ENCODE data around the gene SKOR1.

Gene SKOR1

DNA sequence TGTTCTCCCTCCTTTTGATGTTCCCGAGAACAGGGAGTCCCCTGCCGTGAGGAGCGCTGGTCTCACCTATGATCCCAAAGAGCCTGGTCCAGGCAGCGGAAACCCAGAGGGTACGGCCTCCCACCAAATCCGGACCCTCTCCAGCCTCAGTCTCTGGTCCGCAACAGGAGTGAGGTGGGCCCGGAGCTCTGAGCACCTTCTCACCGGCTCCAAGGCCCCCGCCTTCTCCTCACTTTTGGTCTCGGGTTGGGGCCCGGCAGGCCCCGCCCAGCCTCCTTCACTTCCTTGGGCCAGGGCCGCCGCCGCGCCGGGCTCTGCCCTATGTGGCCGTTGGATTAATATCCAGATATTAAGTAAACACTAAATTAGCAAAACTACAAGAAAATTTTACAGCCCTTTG lies 5.7 kb upstream of the SKOR1 start:
- no peak for DNase-seq

DNA sequence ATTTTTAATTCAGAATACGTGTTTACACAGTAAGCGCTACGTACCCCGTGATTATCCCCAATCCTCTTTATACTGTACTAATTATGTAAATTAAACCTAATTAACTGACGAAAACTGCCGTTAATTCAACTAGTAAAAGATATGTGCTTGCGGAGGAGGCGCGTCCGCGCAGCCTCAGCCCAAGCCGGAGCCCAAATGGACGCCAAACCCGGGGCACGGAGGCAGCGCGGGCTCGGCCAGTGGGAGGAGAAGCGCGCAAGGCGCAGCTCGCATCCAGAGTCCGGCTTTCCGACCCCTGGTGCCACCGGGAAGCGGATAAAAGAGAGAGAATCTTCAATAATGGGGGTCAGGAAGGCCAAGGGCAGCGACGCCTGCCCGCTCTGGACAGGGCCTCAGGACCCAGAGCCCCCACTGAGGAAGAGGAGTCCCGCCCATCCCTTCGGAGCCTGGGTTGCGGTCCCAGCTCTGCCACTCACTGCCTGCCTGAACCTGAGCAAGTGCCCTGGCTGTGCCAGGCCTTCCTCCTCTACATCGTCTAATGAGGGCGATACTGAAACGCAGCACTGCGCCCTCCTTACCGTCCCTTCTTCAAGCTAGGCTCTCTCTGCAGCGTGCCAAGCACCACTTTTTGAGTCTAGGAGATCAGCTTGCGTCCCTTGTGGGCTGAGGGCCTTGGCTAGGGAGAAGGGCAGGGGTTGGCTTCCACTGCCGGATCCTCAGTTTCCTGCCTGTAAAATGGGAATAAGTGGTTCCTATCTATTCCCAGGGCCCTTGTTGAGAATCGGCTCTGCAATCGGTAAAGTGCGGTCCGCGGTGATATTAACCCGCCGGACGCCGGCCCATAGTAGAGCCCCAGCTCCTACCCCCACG lies 5.0 kb upstream of the SKOR1 start:
- no peak for DNase-seq

DNA sequence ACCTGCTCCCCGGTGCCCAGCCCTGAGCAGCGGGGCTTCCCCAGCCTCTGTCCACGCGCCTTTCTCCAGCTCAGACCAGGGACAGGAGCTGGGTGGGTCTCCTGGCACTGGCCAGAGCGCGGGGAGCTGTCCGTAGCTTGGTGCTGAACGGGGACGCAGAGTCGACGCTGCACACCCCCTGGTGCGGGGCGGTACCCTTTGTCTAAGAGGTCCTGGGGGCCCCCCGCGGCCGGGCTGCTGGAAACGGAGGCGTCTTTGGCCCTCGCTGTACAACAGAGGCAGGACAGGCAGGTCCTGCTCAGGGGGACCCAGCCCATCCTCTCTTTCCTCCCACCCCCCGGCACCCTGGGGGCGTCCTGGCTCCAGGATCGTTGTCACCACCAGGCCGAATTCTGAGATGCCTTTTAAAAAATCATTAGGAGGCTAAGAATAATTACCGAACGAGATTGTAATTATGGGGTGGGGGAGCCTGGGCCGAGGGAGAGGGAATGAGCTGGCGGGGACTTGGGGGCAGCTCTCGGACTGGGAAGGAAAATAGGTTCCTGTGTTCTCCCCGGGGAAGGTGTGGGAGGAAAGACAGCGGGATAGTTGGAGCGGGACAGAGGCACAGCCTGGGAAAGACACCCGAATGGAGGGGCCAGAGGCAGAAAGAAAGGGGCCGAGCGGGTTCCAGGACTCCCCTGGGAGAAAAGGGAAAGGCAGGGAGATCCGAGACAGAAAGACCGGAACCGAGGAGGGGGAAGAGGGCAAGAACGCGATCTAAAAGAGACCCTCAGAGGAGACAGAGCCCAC lies 4.1 kb upstream of the SKOR1 start:
- no peak for DNase-seq

DNA sequence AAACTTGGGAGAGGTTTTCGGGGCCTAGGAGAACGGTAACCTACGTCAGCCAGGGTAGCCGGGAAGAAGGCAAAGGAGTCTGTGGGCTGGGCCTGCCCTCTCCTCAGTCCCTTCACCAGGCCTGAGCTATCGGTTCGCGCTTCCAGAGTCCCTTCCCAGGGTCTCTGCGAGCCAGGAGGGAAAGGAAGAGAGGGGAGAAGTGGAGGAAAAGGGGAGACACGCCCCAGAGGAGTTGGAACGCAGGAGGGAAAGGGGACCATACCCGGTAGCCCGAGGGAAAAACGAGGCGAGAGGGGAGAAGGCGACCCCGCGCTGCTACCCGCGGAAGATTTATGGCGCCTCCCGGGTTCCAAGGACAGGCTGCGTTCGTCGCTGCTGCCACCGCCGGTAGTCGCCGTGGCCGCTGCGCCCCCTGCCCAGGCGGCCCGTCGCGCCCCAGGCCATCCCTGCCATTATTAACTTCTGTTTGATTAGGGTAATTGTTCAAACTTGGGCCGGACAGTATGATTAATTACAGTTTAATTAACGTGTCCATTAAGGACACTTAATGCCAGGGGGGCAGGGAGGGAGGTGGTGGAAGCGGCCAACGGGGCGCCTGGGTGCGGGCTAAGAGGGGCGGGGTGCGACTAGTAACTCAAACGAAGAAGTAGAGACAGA lies 3.4 kb upstream of the SKOR1 start:
- DNase-seq, result no peak

DNA sequence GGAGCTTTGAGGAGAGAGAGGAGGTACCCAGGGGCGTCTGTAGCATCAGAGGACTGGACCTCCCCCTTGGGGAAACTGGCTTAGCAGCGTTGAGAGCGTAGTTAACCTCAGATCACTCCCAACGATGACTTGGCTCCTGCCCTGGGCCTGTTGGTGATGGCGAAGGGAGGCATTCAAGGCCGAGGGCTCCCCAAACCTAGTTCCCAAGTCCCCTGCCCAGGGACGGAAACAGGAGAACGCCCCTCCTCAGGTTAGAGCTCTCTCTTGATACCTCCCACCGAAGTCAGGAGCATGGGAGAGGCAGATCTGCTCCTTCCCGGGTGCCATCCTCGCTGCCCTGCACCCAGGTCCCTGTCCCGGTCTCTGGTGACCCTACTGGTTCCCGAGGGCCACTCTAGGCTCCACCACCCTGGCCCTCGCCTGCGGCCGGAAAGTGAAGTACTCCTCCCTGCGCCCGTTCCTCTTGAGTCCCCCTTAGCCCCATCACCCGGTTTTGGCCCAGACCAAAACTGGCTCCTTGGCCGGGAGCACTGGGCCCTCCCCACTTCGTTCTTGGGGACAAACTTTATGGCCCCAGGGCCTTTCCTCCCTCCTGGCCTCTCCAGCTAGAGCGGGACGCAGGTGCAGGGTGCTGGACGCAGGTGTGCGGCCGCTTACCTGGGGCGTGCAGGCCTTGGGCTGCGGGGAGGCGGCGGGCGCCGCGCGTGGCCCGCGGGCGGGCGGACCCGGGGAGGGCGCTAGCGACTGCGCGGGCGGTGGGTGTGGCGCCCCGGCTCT lies 2.6 kb upstream of the SKOR1 start:
- DNase-seq, result no peak

DNA sequence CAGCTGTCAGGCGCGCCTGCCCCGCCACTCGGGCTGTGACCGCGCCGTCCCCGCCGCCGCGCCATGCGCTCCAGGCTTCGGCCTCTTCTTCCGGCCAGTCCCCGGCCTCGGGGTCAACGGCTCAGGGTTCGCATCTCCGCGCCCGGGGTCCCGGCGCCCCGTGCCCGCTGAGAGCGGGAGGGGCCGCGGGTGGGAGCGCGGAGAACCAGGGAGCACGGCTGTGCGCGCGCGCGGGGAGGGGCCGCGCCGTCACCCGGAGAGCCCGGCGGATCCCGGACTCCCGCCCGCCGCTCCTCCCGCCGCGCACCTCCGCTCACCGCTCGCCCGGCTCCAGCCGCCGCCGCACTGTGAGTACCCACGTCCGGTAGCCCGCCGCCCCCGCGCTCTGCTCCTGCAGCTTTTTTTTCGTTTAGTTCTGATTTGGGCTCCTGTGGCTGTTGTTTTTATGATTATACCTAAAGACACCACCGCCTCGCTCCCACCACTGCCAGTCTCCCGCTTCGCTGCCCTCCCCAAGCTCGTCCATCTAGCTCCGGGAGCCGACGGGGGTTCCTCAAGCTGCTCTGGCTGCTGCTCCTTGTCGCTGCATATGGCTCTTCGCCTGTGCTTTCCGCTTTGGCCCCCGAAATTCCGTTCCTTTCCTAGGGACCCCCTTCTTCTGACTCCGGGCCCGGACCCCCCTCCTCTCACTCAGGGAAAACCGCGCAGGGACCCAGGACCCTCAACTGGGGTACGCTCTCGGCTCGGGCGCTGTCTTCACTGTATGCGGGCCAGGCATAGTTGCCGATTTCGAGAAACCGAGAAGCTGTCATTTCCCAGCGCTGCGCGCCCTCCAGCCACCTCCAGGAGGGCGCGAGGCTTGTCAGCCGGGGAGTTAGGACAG lies 1.8 kb upstream of the SKOR1 start:
- no peak for DNase-seq

DNA sequence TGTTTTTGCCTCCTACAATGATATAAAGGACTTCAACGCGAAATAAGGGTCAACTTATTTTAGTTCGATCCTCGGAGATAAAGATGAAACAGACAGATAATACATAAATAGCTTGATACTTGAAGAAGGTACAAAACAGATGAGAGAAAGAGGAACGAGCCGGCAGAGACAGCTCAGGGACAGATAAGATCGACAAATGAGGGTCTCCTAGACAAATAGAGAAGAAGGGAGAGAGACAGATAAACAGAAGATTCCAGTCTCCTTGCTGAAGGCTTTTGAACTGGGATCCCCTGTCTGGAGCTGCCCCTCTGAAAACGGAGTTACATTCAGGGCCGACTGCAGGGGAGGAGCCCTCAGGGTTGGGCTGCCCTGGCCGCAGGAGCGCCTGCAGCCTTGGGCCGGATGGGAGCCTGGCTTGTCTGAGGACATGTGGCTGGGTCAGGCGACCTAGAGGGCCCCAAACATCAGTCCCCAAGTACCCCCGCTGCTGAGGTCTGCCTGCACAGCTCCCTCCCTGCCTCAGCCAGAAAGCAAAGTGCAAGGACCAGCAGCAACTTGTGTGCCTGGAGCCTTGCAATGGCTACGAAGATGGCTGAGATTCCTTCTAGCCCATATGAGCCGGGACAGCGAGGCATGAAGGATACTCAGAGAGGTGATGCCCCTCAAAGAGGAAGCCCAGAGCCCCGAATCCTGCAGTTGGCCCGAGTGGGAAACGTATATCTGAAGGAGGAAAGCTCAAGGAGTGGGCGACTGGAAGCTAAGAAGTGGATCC lies 926 bp upstream of the SKOR1 start:
- DNase-seq, result no peak

DNA sequence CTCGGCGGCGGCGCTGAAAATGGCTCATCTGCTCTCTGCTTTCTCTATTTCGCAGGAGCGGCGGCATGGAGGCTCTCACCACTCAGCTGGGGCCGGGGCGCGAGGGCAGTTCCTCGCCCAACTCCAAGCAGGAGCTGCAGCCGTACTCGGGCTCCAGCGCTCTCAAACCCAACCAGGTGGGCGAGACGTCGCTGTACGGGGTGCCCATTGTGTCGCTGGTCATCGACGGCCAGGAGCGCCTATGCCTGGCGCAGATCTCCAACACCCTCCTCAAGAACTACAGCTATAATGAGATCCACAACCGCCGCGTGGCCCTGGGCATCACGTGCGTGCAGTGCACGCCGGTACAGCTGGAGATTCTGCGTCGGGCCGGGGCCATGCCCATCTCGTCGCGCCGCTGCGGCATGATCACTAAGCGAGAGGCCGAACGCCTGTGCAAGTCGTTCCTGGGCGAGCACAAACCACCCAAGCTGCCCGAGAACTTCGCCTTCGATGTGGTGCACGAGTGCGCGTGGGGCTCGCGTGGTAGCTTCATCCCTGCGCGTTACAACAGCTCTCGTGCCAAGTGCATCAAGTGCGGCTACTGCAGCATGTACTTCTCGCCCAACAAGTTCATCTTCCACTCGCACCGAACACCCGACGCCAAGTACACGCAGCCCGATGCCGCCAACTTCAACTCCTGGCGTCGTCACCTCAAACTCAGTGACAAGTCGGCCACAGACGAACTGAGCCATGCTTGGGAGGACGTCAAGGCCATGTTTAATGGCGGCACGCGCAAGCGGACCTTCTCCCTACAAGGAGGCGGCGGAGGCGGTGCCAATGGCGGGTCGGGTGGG lies 790 bp downstream of the SKOR1 start:
- peak in 1 of 5 experiments; percentile 42 for DNase-seq

DNA sequence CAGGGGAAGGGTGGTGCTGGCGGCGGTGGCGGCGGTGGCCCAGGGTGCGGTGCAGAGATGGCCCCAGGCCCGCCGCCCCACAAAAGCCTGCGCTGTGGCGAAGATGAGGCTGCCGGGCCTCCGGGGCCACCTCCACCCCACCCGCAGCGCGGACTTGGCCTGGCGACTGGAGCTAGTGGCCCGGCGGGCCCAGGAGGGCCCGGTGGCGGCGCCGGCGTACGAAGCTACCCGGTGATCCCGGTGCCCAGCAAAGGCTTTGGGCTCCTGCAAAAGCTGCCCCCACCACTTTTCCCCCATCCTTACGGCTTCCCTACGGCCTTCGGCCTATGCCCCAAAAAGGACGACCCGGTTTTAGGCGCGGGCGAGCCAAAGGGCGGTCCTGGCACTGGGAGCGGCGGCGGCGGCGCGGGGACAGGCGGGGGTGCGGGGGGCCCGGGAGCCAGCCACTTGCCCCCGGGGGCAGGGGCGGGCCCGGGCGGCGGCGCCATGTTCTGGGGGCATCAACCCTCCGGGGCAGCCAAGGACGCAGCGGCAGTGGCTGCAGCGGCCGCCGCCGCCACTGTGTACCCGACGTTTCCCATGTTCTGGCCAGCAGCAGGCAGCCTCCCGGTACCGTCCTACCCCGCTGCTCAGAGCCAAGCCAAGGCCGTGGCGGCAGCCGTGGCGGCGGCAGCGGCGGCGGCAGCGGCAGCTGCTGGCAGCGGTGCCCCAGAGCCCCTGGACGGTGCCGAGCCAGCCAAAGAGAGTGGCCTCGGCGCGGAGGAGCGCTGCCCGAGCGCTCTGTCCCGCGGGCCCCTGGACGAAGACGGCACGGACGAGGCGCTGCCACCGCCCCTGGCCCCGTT lies 1.6 kb downstream of the SKOR1 start:
- no peak for DNase-seq

DNA sequence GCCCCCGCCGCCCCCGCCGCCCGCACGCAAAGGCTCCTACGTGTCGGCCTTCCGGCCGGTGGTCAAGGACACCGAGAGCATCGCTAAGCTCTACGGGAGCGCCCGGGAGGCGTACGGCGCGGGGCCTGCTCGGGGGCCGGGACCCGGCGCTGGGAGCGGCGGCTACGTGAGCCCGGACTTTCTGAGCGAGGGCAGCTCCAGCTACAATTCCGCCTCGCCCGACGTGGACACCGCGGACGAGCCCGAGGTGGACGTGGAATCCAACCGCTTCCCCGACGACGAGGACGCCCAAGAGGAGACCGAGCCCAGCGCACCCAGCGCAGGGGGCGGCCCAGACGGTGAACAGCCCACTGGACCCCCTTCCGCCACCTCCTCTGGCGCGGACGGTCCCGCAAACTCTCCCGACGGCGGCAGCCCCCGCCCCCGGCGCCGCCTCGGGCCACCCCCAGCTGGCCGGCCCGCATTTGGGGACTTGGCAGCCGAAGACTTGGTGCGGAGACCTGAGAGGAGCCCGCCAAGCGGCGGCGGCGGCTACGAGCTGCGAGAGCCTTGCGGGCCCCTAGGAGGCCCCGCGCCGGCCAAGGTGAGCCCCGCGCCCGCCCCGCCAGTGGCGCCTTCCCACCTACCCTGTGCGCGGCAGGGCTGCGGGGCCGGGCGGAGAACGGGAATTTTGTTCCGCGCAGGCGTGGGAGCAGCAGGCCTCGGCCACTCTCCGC lies 2.4 kb downstream of the SKOR1 start:
- no peak for DNase-seq

DNA sequence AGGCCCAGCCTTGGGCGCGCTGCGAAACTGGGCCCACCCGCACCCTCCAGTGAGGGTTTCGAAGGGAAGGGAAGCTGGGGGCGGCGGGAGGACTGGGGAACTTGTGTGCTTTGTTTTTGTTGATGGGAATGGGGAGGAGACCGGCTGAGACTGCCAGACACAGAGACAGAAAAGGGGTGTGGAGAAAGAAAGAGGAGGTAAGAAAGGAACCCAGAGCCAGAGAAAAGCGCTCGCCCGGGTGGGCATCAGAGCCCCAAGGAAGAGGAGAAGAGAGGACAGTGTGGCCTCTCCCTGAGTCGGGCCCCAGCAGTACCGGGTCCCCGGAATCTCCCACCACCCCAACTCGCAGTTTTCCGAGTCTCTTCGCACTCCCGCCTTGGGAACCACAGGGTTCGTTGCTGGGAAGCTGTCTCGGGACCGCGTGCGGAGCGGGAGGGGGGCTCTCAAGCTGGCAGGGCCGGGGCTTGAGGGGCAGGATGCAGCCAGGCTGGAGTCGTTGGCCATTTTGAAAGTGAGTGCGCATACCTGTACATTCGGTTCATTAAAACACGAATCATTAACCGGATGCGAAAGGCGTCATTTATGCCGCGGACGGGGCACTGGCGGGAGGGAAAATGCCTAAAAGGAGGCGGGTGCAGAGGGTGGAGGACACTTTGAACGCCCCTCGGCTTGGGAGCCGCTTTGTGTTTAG lies 3.1 kb downstream of the SKOR1 start:
- DNase-seq, result no peak

DNA sequence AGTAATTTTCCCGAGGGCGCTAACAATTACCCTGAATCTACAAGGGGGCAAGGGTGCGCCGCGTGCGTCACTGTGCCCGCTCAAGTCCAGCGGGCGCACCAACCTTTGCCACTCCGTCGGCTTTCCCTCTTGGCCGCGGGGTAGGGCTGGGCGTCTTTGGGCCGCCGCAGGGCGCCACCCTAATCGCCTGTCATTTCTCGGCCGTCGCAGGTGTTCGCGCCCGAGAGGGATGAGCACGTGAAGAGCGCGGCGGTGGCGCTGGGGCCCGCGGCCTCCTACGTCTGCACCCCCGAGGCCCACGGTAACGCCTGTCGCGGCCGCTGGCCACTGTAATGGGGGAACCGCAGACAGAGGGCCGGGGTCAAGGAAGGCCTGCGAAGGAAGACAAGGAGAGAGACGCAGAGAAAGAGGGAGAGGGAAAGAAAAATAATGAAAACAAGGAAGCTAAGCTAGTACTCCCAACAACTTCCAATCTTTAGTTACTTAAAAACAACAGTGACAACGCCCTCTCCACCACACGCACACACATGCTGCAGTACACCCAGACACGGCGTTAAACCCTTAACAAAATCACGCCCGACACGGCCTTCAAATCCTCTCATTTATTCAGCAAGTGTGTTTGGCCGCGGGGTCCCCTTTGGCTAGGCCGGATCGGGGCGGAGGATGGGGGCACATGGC lies 3.8 kb downstream of the SKOR1 start:
- DNase-seq, result no peak

DNA sequence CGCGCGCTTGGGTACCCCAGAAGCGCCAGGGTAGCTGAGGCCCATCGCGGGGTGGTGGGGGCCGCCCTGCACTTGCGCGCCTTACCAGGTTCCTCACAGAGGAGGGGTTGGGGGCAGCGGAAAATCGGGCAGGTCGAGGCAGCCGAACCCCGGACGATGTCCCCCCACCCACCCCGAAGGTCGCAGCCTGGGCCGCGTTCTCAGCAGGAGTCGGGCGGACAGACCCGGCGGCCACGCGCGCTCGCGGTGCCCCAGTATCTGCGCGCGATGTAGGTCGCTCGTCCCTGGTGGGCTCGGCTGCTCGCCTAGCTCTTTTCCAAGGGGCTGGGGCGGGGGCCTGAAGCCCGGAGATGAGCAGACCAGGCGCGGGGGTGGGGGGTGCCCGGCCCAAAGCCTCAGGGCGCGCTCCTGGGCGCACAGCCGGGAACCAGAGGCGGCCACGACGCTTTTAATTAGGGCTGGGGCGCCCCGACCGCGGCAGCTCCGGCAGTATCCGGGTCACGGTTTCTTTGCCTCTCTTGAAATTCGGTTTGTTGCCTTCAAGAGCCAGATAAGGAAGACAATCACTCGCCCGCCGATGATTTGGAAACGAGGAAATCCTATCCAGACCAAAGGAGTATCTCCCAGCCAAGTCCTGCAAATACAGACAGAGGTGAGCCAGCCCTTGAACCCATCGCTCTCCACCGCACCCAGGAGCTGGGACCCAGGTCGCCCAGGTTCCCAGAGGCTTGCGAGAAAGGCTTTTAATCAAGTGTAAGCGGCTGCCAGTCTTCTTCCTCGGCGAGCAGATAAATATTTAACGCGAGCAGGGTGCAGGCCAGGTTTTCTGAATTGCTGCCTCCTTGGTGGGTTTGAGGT lies 4.6 kb downstream of the SKOR1 start:
- no peak for DNase-seq

DNA sequence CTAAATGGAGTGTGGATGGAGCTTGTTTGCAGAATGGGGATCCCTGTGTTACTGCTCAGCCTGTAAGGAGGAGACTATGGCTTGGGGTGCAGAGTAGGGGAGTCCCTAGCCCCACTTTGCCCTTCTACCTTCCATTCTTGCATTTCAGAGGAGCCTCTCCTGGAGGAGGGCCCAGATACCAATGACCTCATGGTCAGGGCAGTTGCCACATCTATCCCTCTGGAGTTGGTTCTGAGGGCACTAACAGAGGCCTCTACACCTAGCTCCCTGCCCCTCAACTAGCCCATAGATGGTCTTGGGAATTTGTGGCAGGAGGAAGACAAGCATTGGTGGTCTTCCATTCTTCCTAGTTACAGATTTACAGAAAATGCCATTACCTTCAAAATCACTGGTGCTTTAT lies 6.1 kb downstream of the SKOR1 start:
- DNase-seq, result no peak

DNA sequence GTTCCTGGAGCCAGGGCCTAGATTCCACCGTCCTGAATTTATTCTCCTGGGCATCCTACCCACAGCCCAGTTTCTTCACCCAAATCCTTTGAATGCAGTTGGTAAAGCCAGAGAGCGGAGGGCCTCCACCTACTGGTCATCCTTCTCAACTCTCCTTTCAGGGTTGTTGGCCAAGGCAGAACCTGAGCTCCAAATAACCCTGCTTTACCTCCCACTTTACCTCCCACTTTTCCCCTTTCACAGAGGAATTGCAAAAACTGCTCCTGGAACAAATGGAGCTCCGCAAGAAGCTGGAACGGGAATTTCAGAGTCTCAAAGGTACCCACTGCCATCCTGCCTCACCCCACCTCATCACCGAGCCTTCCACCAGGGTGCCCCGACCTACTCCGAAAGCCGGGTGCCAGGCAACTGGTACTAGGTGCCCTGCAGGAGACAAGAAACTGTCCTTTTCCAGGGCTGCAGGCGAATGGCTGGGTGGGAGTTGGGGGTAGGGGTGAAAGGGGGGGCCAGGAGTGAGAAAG lies 6.8 kb downstream of the SKOR1 start:
- no peak for DNase-seq

Data from T-helper 2 cell (primary cell).